GM12891 (cell line): ENCODE data around the gene ARL8A.

Experiments
- DNase-seq: peaks from one replicate; pipeline ENCODE4 v3.0.0; 2011; ENCODE audit warnings: low spot score; ENCODE audit not compliant: insufficient read length
- FAIRE-seq: peaks from 2 replicates; lab custom pipeline; 2011; peaks lifted over from hg19 to GRCh38; lab: Jason Lieb, UNC
- PAX5 ChIP-seq: IDR thresholded peaks from 2 replicates; pipeline ENCODE4 v1.6.1; 2011; ENCODE audit warnings: low read length, moderate library complexity, mild to moderate bottlenecking; ENCODE audit not compliant: insufficient read depth, severe bottlenecking
- POLR2A ChIP-seq: IDR thresholded peaks from 2 replicates; pipeline ENCODE4 v1.6.1; 2011; ENCODE audit warnings: low read depth, low read length, control low read depth
- POLR2AphosphoS5 ChIP-seq: IDR thresholded peaks from 2 replicates; pipeline ENCODE4 v1.6.1; 2011; ENCODE audit warnings: low read depth, low read length, control low read depth
- POU2F2 ChIP-seq: IDR thresholded peaks from 2 replicates; pipeline ENCODE4 v1.6.1; 2011; ENCODE audit warnings: low read depth, mild to moderate bottlenecking, control low read depth, low read length, moderate library complexity
- SPI1 ChIP-seq: IDR thresholded peaks from 2 replicates; pipeline ENCODE4 v1.6.1; 2011; ENCODE audit warnings: low read depth, low read length, control low read depth
- TAF1 ChIP-seq: IDR thresholded peaks from 2 replicates; pipeline ENCODE4 v1.6.1; 2011; ENCODE audit warnings: low read depth, low read length, control low read depth

Gene ARL8A

GRCh38 chr1:202165267-202165941 is 20.9 kb upstream of the ARL8A start:
- FAIRE-seq (no peak), DNase-seq (no peak)
- TF ChIP-seq TAF1 (no peak), POU2F2 (no peak)

- TF ChIP-seq PAX5 = no peak
- no peak for TF ChIP-seq POLR2AphosphoS5
- TF ChIP-seq POLR2A = no peak
- peak; percentile 42; the same call in 1 of the 2 replicates for TF ChIP-seq SPI1
- TF ChIP-seq TAF1 = no peak
- TF ChIP-seq POU2F2 = peak; percentile 51; the same call in 1 of the 2 replicates
- FAIRE-seq = peak; percentile 63
- DNase-seq = peak; percentile 76
Measured at GRCh38 chr1:202164271-202165037, 19.9 kb upstream of the ARL8A start.

- DNase-seq (no peak), FAIRE-seq (peak; percentile 13)
- no peak for TF ChIP-seq POU2F2
- TF ChIP-seq POLR2AphosphoS5 = no peak
- no peak for TF ChIP-seq SPI1
- TF ChIP-seq POLR2A = no peak
- no peak for TF ChIP-seq TAF1
- no peak for TF ChIP-seq PAX5
Measured at GRCh38 chr1:202163281-202164270, 19.0 kb upstream of the ARL8A start.

DNA sequence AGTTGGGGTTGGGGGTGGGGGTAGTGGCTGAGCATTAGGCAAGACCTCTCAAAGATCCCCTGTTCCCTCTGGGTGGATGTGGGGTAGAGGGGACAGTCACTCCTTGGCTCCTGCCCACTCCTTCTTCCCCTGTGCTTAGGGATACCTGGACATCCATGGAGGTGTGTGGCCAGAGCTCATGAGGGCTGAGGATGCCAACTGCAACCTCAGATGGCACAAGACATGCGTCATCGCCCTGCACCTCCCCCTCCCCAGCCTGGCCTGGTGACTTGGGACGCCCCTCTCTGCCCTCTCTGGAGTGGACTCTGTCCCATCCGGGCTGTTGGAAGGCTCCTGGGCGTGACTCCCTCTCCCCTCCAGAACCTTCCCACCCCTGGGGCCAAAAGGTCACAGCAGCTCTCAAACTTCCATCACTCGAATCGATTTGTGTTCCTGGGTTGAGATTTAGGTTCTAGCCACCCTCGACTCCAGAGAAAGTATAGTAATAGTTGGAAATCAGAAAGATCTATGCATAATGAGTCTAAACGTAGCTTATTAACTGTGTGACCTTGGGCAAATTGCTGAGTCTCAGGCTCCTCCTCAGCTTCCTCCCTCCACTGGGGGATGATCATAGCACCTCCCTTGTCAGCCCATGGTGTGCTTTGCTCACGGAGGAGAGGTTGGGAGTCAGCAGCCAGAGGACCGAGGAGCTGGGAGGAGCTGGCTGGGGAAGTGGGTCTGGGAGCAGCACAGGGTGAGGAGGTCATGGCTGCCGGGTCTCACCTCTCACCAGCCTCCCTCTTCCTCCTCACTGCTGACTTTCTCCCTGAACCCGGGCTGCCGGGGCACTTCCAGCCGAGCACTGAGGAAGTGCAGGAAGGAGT is 18.1 kb upstream of the ARL8A start:
- FAIRE-seq = peak; percentile 33

DNA sequence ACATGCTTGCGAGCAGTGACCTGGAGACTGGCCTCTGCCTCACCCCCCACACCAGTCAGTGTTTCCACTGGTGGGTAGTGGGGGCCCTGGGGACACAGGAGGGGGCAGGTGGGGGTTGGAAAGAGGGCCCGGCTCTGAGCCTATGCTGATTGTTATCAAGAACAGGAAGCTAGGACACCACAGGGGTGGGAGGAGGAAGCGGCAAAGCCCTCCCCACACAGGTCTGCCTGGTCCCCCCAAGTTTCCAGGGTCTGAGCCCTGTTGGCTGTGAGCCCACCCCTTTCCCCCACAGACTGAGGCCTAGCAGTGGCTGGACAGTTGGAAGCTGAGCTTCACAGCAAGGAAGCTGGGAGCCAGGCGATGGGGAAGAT is 17.5 kb upstream of the ARL8A start:
- DNase-seq (peak; percentile 52), FAIRE-seq (peak; percentile 76)
- peak; percentile 32; the same call in 1 of the 2 replicates for TF ChIP-seq SPI1
- TF ChIP-seq POU2F2 = peak; percentile 28; the same call in 1 of the 2 replicates
- no peak for TF ChIP-seq TAF1

More for the DNA sequence above, 18.1 kb upstream of the ARL8A start:
- TF ChIP-seq SPI1 = no peak
- TF ChIP-seq POU2F2 = no peak
- TF ChIP-seq TAF1 = no peak
- TF ChIP-seq POLR2A = 0 out of 2 replicates have a peak, but pooled peaks have one; percentile 30
- no peak for TF ChIP-seq PAX5
- 0 out of 2 replicates have a peak, but pooled peaks have one; percentile 26 for TF ChIP-seq POLR2AphosphoS5
- no peak for DNase-seq

DNA sequence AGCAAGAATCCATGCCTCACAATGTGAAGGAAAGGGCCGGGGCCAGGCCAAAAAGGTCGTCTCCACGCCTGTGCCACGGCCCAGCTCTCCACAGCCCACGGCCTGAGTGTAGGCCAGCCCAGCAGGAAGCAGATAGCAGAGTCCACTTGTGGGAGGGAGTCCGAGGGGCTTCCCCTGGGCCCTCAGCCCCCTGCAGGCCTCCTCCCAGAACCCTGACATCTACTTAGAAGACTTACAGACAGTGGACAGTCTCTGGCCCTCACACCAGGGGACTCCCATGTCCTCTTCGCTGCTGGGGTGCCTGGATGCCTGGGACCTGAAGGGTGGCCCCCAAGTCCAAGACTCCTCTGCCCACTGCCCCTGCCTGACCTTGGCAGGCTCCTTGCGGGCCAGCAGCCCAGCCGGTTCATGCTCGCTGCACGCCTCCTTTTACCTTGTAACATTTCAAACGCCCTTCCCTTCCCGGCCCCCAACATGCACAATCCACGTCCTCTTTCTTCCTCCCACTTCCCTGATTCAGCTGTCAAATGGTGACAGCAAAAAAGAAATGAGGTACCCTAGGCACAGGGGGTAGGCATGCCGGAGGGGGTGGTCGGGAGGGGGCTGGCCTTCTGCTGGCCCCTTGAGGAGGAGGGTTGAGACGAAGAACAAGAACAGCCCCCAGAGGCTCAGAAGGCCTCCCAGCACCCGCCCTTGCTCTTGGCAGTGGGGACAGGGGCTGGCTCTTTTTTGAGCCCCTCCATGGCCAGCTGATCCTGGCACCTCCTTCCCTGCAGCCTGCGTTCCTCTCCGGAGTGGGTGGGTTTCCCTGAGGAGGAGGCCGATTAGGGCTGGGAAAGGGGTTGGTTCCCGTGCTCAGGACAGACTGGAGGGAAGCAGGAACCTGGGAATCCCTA is 16.9 kb upstream of the ARL8A start:
- DNase-seq (no peak), FAIRE-seq (no peak)

GRCh38 chr1:202160377-202160940 is 15.9 kb upstream of the ARL8A start, which contains the start of gene PTPN7:
Gene PTPN7, minus strand, starts transcription at chr1:202160602. Its CDS starts 1,200 bp downstream, at chr1:202159402.
- TF ChIP-seq TAF1 (peak; percentile 17; the same call in 1 of the 2 replicates), SPI1 (peak; percentile 46; the same call in 1 of the 2 replicates), POU2F2 (no peak), POLR2AphosphoS5 (peak; percentile 47)
- FAIRE-seq = peak; percentile 74
- peak; percentile 54 for DNase-seq

More for the DNA sequence above, 16.9 kb upstream of the ARL8A start:
- no peak for TF ChIP-seq TAF1

DNA sequence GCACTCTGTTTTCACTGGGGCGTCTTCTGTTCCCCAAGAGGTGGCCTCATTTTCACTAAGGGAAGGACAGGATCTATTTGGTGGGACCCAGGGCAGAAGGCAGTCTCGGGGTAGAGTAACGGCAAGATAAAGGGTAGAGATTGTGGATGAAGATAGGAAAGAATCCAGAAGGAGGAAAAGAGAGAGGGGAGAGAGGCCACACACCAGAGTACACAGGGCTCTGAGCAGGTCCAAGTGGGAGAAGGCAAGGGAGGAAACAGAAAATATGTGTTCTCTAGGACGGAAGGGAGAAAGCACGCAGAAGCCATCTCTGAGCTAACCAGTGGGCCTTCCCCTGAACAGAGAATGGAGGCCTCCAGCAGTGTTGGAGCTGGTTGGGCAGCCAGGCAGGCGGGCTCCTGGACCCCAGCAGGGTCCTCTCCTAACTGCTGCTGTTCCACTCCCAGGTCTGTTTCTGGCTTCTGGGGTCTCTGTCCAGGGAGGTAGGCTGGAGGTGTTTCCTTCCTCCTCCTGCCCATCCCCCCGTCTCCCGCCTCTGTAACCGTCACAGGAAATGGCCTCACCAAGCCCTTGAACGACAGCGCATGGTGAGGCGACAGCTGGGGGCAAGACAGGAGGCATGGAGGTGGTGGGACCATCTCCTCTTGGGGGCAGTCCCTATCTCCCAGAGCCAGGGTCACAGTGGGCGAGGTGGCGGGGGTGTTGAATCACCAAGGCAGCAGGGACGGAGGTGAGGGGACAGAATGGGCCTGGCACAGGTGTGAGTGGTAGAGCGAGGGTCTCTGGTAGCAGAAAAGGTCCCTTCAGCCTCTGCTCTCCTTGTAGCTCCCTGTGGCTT is 15.2 kb upstream of the ARL8A start:
- TF ChIP-seq SPI1 = no peak
- TF ChIP-seq PAX5 = no peak
- no peak for TF ChIP-seq POLR2AphosphoS5
- TF ChIP-seq POU2F2 = peak; percentile 80
- TF ChIP-seq TAF1 = peak; percentile 71; the same call in 1 of the 2 replicates
- TF ChIP-seq POLR2A = peak; percentile 76
- peak; percentile 51 for DNase-seq
- peak; percentile 84 for FAIRE-seq
